Stimulated activated CD8-positive, alpha-beta memory T cell treated with anti-CD3 and anti-CD28 coated beads, Interleukin-7, amount 100 ng/mL, for 24 hours (primary cell): ENCODE results near the gene RRAS.

Experiments
- DNase-seq: peaks from one replicate; pipeline ENCODE4 v3.0.0-alpha.2; 2020; ENCODE audit warnings: low read depth

RRAS gene

GRCh38 chr19:49594993-49595818, 44.7 kb downstream of the RRAS start:
- DNase-seq: no peak

- DNase-seq: no peak
Measured at GRCh38 chr19:49594157-49594992, 45.6 kb downstream of the RRAS start.

GRCh38 chr19:49593233-49594113, 46.5 kb downstream of the RRAS start:
- peak; percentile 92 for DNase-seq

DNA sequence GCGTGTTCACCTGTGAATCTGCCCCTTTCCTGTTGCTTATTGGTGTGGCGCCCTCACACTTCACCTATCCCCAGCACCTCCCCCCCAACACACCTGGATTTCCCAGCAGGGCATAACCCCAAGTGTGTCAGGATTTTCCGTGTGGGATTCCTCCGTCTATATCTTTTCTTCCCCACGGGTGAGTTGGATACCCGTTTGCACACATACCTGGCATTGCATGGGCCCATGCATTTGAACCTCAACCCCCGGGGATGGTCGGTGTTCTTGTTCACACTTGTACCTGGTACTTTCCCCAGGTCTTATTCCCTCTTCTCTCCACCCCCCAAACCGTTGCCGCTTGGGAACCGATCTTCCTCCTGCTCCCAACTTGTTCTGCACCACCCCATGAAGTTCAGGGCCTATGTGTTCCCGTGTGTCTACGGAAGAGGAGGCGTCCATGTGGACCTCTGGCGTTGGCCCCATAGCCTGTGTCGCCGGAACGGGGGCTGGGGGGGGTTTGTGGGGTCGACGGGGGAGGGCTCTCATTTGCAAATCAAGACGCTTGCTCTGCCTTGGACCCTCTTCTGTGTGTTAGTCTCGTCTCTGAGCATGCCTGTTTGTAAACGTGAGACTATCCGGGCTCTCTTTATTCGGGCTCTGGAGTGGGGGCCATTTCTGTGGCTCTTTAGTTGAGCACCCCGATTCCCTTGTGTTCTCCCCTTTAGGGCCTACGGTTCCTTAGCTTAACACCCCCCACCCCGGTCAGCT, 47.3 kb downstream of the RRAS start:
- DNase-seq: no peak

DNA sequence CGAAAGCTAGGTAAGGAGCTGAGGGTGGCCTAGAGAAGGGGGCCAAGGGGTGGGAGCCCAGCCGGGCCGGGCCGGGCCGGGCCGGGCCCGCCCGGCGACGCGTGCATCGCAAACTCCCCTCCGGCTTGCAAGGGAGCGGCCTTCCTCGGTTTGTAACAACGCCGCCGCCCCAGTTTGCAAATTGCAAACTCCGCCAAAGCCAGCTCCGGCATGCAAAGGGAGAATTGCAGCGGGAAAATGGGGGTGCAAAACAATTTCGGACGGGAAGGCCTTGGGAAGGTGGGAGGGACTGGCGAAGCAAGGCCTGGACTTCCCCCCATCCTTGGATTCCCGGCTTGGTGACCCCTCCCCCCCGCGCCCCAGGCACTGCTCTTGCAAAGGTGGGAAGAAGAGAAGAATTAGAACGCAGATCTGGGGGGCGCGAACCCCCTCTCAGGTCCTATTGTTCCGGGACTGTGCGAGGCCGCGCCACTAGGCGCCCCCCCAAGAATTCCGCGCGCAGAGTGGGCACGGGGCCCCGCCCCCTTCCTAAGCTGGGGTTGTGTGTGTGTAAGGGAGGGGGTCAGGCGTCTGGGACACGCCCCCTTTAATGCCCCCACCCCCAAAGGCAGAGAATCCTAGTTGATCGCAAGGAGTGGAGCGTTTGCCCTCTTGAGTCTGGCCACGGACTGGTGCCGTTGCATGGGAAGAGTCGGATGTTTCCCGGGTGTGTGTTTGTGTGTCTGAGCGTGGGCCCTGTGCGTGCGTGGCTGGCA, 48.0 kb downstream of the RRAS start:
- no peak for DNase-seq

DNA sequence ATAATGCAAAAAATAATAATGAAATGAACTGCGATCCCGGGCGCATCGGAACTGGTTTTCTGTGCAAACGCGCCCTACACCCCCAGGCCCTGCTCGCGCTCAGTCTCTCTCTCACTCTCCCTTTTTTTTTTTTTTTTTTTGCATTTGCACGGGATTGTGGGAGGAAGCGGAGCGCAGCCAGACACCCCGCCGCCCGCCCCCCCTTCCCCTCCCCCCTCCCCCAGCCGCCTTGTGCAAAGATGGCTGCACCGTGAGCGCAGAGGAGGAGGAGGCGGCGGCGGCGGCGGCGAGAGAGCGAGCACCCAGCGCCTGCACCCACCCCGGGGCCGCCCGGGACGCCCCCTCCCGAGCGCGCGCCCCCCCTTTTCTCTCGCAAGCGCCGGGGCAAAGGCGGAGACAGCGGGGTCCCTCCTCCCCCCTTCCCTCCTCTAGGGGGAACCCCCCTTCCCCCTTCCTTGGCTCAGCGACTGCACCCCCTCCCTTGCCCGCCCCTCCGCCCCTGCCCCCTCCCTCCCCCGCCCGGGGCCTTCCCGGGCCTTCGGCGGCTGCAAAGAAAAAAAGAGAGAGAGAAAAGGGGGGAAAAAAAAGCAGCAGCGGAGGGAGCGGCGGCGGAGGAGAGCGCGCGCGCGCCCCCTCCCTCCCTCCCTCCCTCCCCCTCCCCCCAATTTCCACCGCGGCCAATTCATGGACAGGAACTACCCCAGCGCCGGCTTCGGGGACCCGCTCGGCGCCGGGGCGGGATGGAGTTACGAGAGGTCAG, 48.8 kb downstream of the RRAS start, which contains the start of gene PRR12:
PRR12 (plus strand) TSS at position 212 of the 760 bp plus-strand sequence; CDS start at position 685, 473 bp downstream.
- peak; percentile 33 for DNase-seq

DNA sequence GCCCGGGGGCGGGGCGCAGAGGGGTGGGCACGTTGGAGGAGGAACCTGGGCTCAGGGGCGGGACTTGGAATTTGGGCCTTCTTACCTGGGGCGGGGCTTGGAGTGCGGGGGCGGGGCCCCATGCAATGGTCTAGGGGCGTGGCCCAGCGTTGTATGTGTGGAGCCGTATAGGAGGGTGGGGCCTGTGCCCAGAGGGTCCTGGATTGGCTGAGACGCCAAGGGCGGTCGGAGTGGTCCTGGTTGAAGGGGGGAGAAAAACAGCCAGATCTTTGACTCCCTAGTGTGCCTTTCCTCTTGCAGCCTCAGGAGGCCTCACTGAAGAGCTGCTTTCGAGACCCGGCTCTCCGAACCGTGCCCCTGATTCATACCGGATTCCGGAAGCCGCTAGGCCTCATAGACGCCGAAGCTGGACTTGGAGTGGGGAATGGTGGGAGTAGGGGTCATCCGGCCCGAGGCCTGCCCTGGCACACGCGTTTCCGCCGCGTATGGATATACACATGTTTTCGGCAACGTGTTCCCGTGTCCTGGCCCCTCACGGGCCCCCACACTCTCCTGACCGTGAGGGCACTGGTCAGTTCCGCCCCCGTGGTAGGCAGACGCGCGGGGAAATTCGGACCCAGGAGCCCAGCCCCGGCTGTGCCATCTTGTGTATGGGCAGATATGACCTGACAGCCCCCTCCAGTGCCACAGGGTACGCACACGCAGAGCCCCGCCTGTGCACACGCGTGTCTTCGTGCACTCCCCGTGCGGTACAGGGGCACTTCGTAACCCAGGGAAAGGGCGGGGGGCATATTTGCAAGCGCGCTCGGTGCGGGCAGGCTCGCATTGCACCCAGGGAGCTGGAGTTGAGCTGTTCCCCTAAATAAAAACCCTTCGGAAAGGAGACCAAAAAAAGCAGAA, 49.6 kb downstream of the RRAS start:
- peak; percentile 85 for DNase-seq

DNA sequence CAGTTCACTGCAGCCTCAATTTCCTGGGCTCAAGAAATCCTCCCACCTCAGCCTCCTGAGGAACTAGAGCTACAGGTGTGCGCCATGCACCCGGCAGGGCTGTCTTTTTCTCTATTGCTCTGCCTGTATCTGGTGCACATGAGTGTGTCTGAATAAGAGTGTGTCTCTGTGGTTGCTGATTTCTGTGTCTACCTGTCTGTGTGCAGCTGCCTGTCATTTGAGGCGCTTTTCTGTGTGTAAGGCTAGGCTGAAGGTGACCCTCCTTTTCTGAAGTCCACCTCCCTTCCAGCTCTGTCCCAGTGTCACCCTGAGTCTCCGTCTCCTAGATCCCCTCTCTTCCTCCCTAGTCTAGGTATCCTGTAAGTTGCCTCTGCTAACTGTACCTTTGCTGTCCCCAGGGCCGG, 50.4 kb downstream of the RRAS start:
- no peak for DNase-seq

DNA sequence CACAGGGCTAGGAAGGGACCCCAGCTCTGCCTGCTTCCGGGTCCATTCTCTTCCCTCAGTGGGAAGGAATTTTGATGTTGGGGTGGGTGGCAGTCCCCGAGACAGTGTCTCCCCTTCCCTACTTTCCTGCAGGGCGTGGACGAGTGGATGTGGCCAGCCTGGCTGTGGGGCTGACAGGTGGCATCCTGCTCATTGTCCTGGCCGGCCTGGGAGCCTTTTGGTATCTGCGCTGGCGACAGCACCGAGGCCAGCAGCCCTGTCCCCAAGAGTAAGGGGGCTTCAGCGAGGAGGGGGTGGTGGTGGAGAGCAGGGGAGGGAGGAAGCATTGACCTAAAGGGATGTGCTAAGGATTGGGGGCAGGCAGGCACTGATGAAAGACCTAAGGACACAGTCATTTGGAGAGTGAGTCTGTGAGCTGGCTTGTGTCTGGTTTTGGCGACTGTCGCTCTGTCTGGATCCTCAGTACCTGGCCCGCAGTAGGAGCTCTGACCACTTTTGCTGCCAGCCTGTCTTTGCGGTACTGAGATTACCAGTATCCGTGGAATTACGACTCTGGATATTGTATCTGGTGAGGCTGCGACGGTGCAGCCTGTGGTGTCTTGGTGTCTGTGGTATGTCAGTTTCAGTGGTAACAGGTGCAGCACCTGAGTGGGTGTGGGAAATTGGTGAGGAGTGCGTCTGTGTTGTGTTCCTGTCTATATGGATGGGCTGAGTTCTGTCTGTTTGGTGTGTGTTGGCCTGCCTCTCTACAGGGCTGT, 51.4 kb downstream of the RRAS start:
- no peak for DNase-seq

DNA sequence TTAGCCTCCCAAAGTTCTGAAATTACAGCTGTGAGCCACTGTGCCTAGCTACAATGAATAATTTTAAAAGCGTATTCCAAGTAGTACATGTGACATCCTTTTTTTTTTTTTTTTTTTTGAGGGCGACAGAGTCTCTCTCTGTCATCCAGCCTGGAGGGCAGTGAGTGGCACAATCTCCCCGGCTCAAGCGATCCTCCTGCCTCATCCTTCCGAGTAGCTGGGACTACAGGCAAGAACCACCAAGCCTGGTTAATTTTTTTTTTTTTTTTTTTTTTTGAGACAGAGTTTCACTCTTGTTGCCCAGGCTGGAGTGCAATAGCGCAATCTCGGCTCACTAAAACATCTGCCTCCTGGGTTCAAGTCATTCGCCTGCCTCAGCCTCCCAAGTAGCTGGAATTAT, 52.7 kb downstream of the RRAS start:
- DNase-seq: no peak
